Measurements from ENCODE around the gene LDLRAD3.

DNA sequence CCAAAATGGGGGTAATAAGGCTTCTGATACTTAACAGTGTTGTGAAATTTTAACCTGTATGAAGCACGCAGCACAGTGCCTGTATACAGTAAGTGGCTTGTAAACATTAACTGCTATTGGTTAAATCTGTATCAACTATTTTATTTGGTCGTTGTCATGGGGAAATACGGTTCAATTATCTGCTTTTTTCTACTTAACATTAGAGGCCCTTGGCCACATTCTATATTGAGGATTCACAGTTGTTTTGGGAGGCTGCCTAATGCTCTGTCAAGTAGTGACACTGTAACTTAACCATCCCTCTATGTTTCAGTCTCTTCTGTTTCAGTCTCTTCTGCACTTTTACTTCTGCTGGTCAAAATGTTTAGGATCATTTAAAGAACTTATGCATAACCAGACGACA, 95.6 kb downstream of the LDLRAD3 start:
- TF ChIP-seq, protein P1, sequence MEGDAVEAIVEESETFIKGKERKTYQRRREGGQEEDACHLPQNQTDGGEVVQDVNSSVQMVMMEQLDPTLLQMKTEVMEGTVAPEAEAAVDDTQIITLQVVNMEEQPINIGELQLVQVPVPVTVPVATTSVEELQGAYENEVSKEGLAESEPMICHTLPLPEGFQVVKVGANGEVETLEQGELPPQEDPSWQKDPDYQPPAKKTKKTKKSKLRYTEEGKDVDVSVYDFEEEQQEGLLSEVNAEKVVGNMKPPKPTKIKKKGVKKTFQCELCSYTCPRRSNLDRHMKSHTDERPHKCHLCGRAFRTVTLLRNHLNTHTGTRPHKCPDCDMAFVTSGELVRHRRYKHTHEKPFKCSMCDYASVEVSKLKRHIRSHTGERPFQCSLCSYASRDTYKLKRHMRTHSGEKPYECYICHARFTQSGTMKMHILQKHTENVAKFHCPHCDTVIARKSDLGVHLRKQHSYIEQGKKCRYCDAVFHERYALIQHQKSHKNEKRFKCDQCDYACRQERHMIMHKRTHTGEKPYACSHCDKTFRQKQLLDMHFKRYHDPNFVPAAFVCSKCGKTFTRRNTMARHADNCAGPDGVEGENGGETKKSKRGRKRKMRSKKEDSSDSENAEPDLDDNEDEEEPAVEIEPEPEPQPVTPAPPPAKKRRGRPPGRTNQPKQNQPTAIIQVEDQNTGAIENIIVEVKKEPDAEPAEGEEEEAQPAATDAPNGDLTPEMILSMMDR (IDR thresholded peaks at IDR 0.05), result no peak
- TF ChIP-seq POLR2A (IDR thresholded peaks at IDR 0.05), result no peak

Measured in ovary (tissue), 3 donors.